ENCODE data around the gene ADAM22.
"Not testable (repeated sequence)": the region's sequence is repeated elsewhere in the genome, so short reads cannot be mapped to it uniquely, and the experiment has no call there.

The ADAM22 gene, protein sequence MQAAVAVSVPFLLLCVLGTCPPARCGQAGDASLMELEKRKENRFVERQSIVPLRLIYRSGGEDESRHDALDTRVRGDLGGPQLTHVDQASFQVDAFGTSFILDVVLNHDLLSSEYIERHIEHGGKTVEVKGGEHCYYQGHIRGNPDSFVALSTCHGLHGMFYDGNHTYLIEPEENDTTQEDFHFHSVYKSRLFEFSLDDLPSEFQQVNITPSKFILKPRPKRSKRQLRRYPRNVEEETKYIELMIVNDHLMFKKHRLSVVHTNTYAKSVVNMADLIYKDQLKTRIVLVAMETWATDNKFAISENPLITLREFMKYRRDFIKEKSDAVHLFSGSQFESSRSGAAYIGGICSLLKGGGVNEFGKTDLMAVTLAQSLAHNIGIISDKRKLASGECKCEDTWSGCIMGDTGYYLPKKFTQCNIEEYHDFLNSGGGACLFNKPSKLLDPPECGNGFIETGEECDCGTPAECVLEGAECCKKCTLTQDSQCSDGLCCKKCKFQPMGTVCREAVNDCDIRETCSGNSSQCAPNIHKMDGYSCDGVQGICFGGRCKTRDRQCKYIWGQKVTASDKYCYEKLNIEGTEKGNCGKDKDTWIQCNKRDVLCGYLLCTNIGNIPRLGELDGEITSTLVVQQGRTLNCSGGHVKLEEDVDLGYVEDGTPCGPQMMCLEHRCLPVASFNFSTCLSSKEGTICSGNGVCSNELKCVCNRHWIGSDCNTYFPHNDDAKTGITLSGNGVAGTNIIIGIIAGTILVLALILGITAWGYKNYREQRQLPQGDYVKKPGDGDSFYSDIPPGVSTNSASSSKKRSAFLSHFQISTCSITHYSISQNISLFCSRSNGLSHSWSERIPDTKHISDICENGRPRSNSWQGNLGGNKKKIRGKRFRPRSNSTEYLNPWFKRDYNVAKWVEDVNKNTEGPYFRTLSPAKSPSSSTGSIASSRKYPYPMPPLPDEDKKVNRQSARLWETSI

DNA sequence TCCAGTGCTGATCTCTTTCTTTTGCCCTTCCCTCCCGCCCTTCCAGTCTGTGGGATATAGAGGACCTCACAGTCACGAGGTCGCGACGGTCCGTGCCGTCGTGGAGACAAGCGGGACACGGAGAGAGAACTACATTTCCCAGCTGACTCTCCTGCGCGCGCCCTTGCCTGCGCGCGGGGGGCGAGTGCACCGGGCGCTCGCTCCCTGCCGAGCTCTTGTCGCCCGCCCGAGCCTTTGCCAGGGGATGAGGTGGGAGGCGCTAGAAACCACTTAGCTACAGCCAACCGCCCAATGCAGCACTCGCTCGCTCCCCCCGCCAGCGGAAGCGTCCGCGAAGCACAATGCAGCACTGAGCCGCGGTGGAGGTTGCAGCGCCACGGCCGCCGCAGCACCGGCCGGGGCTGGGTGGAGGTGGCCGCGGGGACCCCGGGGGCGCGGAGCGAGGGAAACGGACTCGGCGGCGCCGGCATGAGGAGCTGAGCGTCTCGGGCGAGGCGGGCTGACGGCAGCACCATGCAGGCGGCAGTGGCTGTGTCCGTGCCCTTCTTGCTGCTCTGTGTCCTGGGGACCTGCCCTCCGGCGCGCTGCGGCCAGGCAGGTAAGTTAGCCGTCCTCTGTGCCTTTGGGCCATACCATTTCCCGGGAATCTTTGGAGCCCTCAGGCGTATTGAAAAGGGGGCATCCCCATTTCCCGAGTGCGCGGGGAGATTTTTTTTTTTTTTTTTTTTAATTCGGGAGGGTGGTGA is at the start of gene ADAM22:
Gene ADAM22, plus strand, starts transcription at position 299 of the 746 bp plus-strand sequence. Its CDS starts 215 bp downstream, at position 514.
- peak; percentile 70 for DNase-seq (ENCODE audit: low read depth)

DNA sequence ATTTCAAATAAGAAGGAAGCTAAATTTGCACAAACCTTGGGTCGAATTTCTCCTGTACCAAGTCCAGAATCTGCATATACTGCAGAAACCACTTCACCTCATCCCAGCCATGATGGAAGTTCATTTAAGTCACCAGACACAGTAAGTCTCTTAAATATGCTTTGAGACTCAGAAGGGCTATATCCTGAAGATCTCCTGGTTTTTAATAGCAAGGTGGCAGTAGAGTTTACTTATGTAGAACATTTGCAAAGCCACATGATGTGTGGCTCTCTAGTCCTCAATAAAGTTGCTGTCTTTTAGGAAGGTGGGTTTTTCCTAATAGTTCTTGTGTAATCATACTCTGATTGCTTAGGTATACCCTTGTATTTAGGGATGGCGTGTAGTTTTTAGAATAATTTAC is 49.0 kb upstream of the ADAM22 start:
- no peak for DNase-seq (ENCODE audit: low read depth)

DNA sequence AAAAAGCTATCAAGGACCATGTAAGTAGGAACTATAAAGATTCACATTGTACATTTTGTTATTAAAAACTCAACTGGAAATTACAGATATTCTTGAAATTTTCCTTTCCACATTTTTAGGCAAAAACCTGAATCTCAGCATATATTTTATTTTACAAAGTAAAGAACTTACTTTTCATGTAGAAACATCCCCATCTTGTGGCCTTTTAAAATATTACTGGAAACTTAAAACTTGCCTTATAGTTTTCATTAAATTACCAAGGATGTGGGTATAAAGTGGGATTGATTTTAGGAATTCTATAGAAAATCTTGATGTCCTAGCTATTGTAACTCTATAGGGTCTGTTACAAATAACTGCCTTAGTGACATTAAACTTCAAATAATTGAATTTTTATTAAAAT is 47.2 kb upstream of the ADAM22 start:
- DNase-seq (ENCODE audit: low read depth): peak; percentile 46

DNA sequence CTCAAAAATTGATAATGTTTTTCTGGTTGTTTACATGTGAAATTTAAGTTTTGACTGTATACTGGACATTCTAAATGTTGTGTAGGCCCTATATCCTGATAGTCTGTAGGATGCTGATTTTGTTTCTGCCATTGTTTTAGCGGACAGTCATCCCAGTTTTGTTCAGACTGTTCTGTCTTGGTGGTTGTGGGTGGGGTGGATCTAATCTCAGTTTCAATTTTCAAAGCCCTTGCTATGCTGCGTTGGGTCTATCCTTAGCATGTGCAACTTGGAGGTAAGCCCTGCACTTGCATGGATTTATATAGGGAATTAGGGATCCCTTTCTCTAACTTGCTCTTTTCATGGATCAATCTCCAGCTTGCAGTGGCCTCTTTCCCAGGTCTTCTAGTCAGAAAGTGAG is 38.7 kb upstream of the ADAM22 start:
- DNase-seq (ENCODE audit: low read depth): no peak

DNA sequence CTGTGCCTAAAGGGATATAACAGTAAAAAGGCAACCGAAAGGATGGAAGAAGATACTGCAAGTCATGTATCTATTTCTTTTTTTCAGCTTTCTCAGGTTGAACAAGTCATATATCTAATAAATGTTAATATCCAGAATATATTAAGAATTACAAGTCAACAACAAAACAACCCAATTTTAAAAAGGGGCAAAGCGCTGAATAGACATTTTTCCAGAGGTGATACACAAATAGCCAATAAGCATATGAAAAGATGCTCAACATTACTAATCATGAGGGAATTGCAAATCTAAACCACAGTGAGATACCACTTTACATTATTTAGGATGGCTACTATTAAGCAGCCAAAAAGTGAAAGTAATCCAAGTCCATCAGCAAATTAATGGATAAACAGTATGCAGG is 34.8 kb upstream of the ADAM22 start:
- DNase-seq (ENCODE audit: low read depth): no peak

DNA sequence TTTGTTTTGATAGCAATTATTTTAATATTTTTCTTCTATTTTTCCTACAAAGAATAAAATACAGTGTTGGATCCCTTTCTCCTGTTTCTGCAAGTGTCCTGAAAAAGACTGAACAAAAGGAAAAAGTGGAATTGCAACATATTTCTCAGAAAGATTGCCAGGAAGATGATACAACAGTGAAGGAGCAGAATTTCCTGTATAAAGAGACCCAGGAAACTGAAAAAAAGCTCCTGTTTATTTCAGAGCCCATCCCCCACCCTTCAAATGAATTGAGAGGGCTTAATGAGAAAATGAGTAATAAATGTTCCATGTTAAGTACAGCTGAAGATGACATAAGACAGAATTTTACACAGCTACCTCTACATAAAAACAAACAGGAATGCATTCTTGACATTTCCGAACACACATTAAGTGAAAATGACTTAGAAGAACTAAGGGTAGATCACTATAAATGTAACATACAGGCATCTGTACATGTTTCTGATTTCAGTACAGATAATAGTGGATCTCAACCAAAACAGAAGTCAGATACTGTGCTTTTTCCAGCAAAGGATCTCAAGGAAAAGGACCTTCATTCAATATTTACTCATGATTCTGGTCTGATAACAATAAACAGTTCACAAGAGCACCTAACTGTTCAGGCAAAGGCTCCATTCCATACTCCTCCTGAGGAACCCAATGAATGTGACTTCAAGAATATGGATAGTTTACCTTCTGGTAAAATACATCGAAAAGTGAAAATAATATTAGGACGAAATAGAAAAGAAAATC is 26.7 kb upstream of the ADAM22 start:
- peak; percentile 58 for DNase-seq (ENCODE audit: low read depth)

DNA sequence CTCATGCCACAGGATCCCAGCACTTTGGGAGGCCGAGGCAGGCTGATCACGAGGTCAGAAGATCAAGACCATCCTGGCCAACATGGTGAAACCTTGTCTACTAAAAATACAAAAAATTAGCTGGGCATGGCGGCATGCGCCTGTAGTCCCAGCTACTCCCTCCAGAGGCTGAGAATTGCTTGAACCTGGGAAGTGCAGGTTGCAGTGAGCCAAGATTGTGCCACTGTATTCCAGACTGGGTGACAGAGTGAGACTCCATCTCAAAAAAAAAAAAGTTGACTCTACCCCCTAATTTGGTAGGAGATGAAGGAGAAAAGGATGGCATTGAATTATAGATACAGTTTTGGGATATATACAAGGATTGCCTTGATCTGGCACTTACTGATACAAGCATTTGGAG is 25.2 kb upstream of the ADAM22 start:
- DNase-seq (ENCODE audit: low read depth): not testable (repeated sequence)

DNA sequence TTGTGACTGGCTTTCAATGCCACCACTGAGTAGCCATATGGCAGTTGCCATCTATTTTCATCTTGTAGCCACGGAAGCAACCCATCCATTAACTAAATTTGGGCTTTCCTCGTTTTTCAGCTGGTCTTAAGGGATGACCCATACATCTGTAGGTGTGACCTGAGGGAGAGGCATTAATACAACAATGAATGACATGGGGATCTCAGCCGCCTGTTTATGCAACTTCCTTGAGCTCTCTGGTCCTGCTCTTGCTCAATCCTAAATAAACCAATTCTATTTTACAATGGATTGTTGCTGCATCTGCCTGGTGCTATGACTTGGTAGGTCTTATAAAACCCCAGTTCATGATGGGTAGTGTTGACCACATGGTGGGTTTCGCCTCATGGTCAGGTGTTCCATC is 21.9 kb upstream of the ADAM22 start:
- DNase-seq (ENCODE audit: low read depth): no peak

DNA sequence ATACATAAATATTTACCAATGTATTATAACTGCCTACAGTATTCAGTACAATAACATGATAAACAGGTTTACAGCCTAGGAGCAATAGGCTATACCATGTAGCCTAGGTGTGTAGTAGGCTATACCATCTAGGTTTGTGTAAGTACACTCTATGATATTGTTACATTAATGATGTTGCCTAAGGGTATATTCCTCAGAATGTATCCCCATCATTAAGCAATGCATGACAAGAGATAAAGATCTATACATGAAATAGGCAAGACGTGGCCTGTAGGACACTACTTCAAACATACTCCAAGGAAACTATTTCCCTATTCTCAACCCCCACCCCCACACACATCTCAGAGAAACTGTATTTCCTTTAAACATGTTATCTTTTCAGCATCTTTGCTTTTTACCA is 15.3 kb upstream of the ADAM22 start:
- no peak for DNase-seq (ENCODE audit: low read depth)

DNA sequence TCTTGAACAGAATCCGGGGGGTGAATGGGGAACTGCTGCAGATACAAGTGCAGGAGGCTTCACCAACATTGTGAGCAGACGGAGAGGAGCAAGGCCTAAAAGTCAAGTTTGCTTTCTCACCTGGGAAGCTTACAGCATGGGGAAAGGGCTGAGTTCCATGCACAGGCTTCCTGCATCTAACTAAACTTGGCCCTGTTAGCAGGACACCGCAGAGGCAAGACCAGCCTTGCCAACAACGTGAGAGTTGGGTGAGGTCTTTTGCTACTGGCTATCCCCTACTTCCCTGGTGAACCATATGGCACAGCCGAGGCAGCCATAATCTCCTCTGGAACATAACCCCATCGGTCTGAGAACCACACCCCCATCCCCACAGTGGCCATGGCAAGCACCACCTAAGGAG is 14.2 kb upstream of the ADAM22 start:
- DNase-seq (ENCODE audit: low read depth): no peak

DNA sequence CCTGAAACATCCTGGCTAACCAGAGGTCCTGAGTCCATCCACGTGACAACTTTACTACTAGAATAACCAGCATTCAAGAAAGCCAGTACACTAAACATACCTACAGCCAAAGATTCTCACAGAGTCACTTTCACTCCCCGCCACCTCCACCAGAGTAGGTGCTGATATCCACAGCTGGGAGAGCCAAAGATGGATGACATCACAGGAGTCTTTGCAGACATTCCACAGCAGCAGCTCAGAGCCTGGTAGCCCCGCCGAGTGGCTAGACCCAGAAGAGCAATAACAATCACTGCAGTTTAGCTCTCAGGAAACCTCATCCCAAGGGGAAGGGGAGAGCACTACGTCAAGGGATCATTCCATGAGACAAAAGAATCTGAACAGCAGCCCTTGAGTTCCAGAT is 13.5 kb upstream of the ADAM22 start:
- no peak for DNase-seq (ENCODE audit: low read depth)

DNA sequence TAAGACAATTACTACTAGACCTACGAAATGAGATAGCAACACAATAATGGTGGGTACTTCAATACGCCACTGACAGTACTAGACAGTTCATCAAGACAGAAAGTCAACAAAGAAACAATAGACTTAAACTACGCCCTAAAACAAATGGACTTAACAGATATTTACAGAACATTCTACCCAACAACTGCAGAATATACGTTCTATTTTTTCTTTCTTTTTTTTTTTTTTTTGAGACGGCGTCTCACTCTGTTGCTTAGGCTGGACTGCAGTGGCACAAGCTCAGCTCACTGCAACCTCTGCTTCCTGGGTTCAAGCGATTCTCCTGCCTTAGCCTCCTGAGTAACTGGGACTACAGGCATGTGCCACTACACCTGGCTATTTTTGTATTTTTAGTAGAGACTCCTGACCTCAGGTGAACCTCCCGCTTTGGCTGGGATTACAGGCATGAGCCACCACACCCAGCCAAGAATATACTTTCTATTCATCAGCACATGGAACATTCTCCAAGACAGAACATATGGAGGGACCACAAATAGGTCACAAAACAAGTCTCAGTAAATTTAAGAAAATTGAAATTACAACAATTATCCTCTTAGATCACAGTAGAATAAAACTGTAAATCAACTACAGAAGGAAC is 11.2 kb upstream of the ADAM22 start:
- not testable (repeated sequence) for DNase-seq (ENCODE audit: low read depth)

DNA sequence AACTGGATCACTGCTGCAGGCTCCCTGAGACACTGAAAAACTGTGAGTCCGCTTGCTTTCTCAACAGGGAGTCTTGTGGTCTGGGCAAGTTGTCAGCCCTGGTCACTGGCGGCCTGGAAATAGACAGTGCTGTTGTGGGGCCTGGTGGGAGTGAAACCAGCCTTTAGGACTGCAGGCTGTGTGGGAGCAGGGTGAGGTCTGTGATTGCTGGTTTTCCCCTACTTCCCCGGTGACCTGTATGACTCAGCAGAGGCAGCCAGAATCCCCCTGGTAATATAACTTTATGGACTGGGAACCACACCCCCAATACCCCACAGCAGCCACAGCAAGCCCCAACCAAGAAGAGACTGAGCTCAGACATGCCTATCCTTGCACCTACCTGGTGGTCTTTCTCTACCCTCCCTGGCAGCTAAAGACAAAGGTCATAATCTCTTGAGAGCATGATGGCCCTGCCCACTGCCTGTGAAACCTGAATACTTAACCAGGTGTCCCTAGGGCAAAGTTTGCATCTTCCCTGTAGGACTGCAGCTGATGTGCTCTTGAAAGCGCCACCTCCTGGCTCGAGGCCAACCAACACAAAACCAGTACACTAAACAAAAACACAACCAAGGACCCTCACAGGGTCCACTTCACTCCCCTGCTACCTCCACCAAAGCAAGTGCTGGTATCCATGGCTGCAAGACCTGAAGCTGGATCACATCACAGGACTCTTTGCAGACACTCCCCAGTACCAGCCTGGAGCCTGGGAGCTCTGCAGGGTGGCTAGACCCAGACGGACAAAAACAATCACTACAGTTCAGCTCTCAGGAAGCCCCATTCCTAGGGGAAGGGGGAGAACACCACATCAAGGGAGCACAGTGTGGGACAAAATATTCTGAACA is 7.2 kb upstream of the ADAM22 start:
- peak; percentile 44 for DNase-seq (ENCODE audit: low read depth)

DNA sequence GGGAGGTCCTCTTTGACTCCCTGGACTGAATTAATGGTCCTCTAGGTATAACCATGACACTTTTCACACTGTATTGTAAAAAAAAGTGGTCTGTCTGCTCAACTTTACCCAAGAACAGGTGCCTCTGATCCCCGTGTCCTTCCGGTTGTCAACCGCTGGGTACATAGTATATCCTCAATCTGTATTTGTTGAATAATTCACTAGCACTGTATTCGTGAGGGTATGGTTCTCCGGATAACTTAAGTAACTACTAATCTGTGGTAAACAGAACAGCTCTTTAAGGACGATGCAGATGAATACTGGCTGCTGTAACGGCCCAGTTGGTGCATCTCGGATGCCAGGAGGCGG is 472 bp upstream of the ADAM22 start:
- no peak for DNase-seq (ENCODE audit: low read depth)

DNA sequence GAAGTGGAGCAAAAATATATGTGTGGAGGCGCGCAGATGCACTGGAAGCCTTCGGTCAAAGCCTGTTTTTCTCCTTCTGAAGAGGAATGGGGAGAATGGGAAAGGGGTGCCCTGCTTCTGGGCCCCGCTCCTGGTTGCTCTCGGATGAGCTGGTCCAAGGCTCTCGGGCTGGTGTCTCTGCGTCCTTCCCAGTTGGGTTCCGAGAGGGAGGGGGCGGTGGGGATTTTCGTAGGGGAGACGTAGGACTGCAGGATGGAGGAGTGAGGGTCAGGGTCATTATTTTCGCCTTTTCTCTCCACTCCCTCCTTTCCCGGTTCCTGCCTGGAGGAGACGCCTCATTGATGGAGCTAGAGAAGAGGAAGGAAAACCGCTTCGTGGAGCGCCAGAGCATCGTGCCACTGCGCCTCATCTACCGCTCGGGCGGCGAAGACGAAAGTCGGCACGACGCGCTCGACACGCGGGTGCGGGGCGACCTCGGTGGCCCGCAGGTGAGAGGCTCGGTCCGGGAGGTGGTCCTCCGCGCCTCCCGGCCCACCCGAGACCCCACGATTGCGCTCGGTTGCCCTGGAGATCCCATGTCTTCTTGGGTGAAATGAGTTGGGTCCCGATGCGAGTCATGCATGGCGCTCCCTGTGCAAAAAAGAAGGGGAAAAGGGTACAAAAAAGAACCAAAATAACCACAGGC is 790 bp downstream of the ADAM22 start:
- no peak for DNase-seq (ENCODE audit: low read depth)

DNA sequence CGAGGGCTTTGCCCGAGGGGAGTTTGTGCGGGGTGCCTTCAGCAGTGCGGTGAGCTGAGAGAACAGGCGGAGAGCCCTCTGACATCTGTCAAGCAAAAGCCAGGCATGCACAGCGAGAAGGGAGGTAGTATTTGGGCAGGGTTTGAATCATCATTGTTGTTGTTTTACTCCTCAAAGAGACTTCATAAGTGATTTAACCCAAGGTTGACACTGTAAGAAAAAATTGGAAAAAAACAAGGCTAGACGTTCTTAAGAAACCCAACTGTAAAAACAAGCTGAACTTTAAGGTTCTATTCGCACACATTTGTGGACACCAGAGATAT is 1.3 kb downstream of the ADAM22 start:
- DNase-seq (ENCODE audit: low read depth): no peak

DNA sequence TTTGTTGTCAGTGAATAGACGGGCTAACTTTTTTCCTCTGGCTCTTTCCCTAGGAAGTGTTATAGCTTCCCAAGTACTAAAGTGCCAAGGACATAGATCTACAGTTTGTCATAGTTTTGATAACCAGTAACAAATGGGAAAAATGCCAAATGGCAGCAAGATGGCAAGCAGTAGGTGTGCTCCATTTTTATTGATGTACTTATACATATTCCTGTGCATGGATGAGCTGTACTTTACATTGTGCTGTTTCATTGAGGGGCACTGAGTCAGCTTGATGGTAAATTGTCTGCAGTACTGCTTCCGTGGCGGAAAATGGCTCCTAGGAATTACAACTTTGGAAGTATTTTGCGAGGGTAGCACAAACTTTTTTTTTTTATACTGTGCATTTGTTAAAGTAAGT is 7.1 kb downstream of the ADAM22 start:
- no peak for DNase-seq (ENCODE audit: low read depth)

DNA sequence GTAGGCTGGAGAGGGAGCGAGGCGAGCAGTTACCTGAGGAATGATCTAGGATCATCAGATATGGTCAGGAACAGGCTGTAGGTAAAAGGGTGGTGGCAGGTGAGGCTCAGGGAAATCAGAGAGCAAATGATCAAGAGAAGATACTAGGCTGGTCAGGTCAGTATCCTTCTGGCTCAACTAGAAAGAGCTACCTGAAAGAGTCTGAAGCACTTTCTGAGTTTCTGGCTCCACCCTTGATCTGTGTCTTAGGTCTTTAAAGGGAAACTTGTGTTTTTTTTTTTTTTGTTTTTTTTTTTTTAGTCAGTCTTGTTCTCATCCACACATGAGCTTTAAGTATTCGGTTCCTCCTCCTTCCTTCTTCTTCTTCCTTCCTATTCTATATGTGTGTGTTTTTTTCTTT is 10.5 kb downstream of the ADAM22 start:
- DNase-seq (ENCODE audit: low read depth): no peak

DNA sequence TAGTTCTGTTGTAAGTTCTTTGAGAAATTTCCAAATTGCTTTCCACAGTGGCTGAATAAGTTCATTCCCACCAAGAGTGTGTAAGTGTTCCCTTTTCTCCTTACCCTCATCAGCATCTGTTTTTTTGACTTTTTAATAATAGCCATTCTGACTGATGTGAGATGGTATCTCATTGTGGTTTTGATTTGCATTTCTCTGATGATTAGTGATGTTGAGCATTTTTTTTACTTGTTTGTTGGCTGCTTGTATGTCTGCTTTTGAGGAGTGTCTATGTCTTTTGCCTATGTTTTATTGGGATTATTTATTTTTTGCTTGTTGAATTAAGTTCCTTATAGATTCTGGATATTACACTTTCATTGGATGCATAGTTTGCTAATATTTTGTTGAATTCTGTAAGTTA is 11.9 kb downstream of the ADAM22 start:
- DNase-seq (ENCODE audit: low read depth): not testable (repeated sequence)

DNA sequence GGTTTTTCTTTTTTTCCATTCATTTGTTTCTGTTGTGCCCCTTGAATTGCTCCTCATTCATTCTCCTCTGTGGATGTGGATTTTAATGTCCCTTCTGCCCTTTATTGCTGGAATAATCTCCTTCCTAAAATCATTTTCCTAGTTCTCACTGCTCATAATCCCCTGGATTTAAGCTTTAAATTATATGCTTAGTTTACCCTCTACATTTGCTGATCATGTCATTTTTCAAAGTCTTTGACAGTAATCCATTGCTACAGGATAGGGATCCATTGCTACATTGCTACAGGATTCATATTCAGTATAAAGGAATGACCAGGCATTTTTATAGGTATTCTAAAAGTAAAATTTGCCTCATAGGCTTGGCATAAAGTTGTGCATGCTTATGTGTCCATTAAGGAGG is 14.3 kb downstream of the ADAM22 start:
- DNase-seq (ENCODE audit: low read depth): no peak
